Measurements from ENCODE around the gene LGI2. TPM values are rescaled to one million over a fixed set of nuclear protein-coding genes. Genes with fewer than 3 reads are reported as not detected.

The LGI2 gene
- polyA plus RNA-seq, 1 of the 3 experiments (the other 2 are of a cell fraction) = not detected

- Histone ChIP-seq H3K9me2 (no peaks in the 10 kb centered on the region), H3K9ac (no peak overlapping the region), H3K27ac (ENCODE audit: low read depth in 2 of 2, low read length in 1 of 2) (no peak overlapping the region), H3K4me1 (ENCODE audit: control insufficient read depth in 1 of 2, insufficient read depth in 2 of 2, low read depth in 1 of 2, low read length in 1 of 2) (no peaks in the 10 kb centered on the region), H3K79me2 (ENCODE audit: insufficient read depth) (no peaks in the 10 kb centered on the region), H4K20me1 (ENCODE audit: insufficient read depth) (no peaks in the 10 kb centered on the region), H3K36me3 (replicated peaks in 1 of 2; ENCODE audit: control insufficient read depth in 1 of 2, insufficient read depth in 2 of 2, low read length in 1 of 2) (no peaks in the 10 kb centered on the region), H2AFZ (ENCODE audit: low read depth) (no peak overlapping the region), H3K27me3 (ENCODE audit: insufficient read depth) (no peaks in the 10 kb centered on the region), H3K9me3 (no peaks in the 10 kb centered on the region; the same call in 1 of the 2 replicates), H3F3A (replicated peaks; ENCODE audit: insufficient read depth) (no peaks in the 10 kb centered on the region), H3K4me2 (no peak overlapping the region), H3K4me3 (ENCODE audit: low read depth in 2 of 2, low read length in 1 of 2) (no peak overlapping the region)
- WGBS (ENCODE audit: low lambda C conversion rate) = no CpG with 5 or more reads among the region's 2 CpGs
- ChIA-PET POLR2A (no interaction called here), CTCF (no interaction called here)
- TF ChIP-seq IRF3 (IDR thresholded peaks at IDR 0.05; ENCODE audit: low read depth, low read length) (no peak), TAF1 (IDR thresholded peaks at IDR 0.05; ENCODE audit: borderline replicate concordance, low read depth, low read length) (no peak), SMC3 (IDR thresholded peaks at IDR 0.05; ENCODE audit: low read depth, low read length) (no peak), USF2 (IDR thresholded peaks at IDR 0.05; ENCODE audit: borderline replicate concordance, low read depth, low read length) (no peak), POLR2AphosphoS5 (IDR thresholded peaks at IDR 0.05; ENCODE audit: low read depth, low read length) (no peak), SIN3A (IDR thresholded peaks at IDR 0.05; ENCODE audit: borderline replicate concordance, low read depth, low read length) (no peak), GABPA (IDR thresholded peaks at IDR 0.05; ENCODE audit: low read depth) (no peak), ZBTB33 (IDR thresholded peaks at IDR 0.05; ENCODE audit: borderline replicate concordance, low read depth) (no peak), YY1 (IDR thresholded peaks at IDR 0.05; ENCODE audit: low read depth) (no peak), CHD2 (IDR thresholded peaks at IDR 0.05; ENCODE audit: low read length, partially characterized antibody) (no peak), RXRA (IDR thresholded peaks at IDR 0.05; ENCODE audit: borderline replicate concordance, low read depth) (no peak), GATA2 (CRISPR knock-in tag; IDR thresholded peaks at IDR 0.05) (no peak), FOXJ3 (CRISPR knock-in tag; IDR thresholded peaks at IDR 0.05) (no peak), FOSL2 (IDR thresholded peaks at IDR 0.05; ENCODE audit: borderline replicate concordance, low read depth) (no peak), EP300 (IDR thresholded peaks at IDR 0.05; ENCODE audit: borderline replicate concordance in 1 of 2, low read depth in 1 of 2, low read length in 1 of 2) (no peak), NRF1 (IDR thresholded peaks at IDR 0.05; ENCODE audit: low read depth, low read length) (no peak)
- no peak for DNase-seq
Observed at GRCh38 chr4:24963277-24963676, 67.5 kb downstream of the LGI2 start.

Measured in SK-N-SH (cell line).